DMS 273 (cell line): ENCODE data around the gene TPP2.

Experiments used
- DNase-seq: peaks from one replicate; lab custom pipeline; 2025; ENCODE audit not compliant: unreplicated experiment; lab: John Stamatoyannopoulos, UW

Gene TPP2

DNA sequence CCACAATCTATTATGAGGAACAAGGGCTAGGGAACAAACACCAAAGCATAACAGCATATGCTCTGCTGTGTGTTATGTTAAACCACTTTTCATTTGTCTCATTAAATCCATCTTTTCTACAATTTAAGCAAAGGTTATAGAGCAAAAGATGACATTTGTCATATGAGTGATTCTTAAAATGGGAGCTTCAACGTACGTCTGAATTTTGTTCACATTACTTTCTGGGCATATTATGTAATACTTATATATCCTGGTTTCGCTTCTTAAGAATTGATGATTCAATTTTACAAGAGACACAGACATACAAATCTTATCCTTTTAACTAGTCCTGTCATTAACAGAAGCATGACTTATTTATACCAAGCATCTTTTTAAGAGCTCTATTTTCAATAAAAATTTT, 3.3 kb upstream of the TPP2 start:
- DNase-seq = no peak

DNA sequence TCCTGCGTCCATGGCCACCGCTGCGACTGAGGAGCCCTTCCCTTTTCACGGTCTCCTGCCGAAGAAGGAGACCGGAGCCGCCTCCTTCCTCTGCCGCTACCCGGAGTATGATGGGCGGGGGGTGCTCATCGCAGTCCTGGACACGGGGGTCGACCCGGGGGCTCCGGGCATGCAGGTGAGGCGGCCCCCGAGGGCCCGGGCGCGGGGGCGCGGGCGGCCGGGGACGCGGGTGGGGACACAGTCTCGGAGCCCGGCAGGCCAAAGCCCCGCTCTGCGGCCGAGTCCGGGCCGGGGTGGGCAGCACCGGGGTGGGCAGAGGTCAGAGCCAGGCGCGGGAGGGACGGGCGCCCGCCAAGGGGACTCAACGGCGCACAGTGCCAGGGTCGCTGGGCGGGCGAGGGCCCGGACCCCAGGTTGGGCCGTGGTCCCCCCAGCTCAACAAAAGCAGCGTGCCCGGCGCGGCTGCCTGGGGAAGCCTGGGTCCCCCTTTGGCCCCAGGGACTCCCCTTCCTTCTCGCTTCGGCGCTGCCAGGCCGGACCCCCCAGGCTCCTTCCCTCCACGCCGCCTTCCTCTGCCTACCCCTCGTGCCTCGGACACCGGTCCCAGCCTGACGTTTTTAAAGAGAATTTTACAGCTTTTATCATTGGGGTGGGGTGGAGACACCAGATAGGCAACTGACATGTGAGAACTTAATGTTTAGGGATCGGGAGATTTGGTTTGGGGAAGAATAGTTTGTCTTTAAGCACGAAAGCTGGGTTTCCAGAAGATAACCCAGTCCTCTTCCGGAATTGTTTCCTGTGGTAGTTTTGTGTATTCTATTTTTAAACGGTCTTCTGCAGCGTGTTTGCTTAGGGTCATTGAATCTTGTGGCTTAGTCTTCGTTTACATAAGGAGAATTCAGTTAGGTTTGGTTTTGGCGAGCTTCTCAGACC, 509 bp downstream of the TPP2 start:
- DNase-seq = peak; percentile 32

DNA sequence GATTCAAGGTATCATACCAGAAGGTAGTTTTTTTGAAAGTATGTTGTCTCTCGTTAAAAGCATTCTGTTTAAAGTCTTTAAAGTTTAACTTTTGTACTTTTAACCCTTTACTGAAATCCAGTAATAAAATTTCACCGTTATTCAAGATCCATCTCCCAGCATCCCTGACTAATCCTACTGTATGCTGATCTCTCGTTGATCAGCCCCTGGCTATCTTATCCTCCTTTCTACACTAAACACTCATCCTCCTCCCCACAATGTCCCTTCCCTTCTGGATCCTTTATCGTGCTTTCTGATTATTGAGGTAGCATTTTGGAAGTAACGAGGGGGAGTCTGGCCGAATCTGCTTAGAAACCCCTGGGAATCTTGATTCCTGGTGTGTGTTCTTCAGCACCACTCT, 1.3 kb downstream of the TPP2 start:
- DNase-seq = no peak

DNA sequence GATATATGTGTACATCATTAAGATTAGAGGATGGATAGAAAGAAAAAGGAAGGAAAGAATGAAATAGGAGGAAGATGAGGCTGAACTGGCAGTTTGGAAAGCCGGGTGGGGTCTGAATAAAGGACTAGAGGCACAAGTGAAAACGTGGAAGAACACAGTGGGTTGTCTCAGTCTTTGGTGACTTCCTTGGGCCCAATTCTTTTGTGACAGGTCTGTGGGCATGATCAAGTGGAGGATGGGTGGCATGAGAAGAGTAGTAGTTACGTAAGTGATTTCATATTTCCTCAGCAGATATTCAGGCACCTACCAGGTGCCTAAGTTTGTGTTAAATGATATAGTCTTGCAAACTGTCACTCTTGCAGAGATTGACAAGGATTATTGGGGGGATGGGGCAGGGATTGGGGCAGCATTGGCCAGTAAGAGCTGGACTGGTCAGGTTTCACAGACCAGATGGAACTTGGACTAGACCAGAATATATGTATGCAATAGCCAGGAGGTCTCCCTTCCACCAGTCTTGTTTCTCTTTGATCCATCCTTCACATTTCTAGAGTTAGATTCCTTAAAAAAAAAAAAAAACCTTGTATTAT, 2.7 kb downstream of the TPP2 start:
- DNase-seq = no peak

DNA sequence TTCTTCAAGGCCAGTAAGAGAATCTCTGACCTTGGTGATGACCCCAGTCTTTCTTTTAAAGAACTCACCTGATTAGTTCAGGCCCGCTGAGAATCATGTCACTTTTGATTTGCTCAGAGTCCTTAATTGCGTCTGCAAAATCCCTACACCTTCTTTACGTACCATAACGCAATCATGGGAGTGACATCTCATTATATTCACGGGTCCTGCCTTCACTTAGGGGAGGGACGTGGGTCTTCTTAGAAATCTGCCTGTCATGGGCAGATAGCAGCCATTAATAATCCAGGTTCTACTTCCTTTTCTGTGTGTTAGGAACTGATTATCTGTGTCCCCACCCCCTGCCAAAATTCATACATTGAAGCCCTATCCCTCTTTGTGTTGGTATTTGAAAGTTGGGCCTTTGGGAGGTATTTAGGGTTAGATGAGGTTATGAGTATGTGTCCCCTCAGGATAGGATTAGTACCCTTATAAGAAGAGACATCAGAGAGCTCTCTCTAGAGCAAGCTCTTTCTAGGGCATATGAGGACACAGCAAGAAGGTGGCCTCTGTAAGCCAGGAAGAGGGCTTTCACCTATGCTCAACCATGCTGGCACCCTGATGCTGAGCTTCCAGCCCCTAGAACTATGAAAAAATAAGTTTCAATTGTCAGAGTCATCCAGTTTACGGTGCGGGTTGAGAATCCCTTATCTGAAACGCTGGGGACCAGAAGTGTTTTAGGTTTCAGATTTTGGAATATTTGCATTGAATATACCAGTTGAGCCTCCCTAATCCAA, 9.9 kb downstream of the TPP2 start:
- DNase-seq = no peak

DNA sequence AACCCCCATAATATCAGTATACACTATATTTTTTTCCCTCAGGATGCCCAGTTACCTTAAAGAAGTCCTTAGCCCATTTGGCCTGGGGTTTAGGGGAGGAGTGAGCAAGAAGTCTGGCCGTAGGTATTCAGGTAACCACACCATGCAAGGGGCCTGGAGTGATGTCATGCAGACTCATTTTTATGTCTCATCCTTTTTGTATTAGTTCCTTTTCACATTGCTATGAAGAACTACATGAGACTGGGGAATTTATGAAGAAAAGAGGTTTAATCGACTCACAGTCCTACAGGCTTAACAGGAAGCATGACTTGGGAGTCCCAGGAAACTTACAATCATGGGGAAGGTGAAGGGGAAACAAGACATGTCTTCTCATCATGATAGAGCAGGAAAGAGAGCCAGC, 12.2 kb downstream of the TPP2 start:
- no peak for DNase-seq

DNA sequence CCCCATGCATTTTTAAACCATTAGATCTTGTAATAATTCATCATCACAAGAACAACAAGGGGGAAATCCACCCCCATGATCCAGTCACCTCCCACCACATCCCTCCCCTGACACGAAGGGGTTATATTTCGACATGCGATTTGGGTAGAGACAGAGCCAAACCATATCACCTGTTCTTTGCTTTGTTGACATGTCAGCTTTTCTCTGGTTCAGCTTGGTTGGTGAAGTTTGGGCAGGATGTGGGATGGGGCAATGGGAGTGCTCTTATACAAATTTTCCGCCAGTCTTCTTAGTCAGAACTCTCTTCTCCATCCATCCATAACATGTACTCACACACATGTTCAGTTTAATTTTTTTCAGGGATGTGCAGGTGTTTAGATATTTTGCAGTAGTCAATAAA, 12.9 kb downstream of the TPP2 start:
- no peak for DNase-seq

DNA sequence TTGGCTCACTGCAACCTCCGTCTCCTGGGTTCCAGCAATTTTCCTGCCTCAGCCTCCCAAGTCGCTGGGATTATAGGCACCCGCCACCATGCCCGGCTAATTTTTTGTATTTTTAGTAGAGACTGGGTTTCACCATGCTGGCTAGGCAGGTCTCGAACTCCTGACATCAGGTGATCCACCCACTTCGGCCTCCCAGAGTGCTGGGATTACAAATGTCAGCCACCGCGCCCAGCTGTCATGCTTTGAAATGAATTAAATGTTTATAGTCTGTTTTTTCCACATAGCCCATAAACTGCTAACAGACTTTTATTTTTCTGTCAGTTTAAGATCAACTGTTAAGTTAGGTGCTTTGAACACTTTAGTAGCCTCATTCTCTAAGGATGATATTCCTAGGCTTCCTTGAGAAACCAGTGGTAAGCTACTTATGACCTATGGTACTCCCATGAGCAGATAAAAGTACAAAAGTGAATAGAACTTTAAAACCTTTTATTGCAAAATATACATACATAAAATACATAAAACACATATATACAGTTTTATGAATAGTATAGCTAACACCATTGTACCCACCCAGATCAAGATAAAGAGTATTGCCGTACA, 13.6 kb downstream of the TPP2 start:
- DNase-seq = no peak

DNA sequence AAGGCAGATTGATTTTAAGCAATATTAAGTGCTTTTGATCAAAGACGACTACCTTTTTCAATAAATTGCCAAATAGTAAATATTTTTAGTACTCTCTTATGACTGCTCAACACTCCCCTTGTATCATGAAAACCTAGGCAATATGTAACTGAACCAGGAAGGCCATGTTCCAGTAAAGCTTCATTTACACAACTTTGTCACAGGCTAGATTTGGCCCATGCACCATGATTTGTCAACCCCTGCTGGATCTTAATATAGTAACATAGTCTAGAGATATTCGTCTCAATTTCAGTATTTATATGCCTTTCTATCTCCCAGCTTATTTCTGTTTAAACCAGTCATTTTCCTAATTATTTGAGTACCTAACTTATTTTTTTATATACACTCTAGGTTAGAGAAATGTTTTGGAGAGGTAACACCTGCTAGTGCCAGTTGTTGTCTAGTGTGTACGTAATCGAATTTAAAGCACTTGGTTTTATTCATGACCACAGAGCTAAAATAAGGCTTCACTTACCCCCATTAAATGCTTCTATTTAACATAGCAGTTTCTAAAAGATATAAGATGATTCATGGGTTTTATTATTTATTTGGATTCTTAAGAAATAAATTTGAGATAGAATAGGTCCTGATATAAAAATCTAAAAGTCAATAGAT, 21.0 kb downstream of the TPP2 start:
- DNase-seq = no peak

DNA sequence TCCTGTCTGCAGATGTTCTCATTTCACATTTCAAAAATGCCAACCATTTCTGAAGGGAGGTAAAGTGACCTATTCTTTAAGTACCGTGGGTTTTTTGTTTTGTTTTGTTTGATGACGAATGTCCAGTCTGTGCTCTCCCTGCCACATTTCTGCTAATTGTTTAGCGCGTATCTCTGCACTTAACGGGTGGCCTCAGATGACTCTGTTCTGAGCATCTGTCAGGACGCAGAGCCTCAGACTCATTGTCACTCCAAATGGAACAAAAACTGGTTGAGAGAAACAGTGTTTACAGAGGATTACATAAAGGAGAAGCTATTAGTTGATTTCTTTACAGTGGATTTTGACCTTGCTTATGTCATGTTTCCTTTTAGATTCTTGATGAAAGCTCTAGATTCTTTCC, 23.7 kb downstream of the TPP2 start:
- peak; percentile 23 for DNase-seq

DNA sequence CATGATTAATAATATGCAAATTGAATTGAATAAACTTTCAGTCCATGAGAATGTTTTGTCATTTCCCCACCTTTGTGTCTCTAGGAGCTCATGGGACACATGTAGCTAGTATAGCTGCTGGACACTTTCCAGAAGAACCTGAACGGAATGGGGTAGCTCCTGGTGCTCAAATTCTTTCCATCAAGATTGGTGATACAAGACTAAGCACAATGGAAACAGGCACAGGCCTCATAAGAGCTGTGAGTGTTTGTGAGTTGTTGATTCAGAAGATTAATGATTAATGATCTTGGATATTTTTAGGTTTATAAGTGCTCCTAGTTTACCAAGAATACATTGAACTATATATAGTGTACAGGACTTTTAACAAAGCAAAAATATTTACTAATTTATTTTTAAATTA, 30.1 kb downstream of the TPP2 start:
- DNase-seq = no peak

DNA sequence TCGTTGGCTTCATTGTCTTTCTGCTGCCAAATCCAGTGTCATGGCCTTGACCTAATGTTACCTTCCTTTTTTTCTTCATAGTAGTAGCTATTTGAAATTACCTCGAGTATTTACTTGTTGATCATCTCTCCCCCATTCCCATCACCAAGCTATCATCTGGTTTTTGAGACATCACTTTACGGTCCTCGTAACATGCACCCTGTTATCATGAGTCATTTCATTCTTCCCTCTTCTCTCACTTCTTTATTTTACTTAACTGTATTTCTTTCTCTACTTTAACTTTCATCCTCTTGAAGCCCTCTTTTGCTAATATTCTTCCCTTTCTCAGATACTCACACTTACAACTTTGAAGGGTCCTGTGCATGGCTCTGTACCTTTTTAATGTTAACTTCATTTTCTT, 31.8 kb downstream of the TPP2 start:
- DNase-seq = no peak

DNA sequence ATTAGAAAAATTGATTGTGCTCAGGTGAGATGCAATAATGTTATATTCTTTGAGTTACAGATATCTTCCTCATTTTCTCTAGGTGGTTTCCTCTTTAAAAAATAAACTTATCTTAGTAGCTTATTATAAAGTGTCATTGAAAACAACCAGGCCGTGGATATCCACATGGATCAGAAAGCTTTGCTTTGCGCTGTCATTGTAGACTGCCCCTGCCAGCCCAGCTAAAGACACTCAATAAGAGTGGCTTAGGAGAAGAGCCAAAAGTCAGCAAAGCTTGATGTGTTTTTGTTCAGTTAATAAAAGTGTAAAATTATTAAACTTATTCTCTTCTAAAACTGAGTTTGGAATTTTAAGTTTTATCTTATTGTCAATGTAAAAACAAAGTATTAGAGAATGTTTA, 34.4 kb downstream of the TPP2 start:
- DNase-seq = no peak

DNA sequence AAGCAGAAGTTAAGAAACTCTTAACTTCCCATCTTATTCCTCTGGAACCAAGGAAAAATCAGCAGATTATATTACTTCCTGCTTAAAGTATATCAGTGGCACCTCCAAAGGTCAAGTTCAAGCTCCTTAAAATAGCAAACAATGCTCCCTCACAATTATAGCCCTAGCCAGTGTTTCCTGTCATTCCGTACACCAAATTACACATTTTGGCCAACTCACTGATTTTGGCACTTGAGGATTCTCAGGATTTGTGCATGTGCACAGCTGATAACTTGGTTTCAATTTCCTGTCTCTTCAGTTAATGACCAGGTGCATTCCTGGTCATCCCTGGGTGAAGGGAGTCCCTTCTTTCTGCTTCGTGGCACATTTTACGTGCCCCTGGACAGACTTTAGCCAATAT, 42.0 kb downstream of the TPP2 start:
- no peak for DNase-seq

DNA sequence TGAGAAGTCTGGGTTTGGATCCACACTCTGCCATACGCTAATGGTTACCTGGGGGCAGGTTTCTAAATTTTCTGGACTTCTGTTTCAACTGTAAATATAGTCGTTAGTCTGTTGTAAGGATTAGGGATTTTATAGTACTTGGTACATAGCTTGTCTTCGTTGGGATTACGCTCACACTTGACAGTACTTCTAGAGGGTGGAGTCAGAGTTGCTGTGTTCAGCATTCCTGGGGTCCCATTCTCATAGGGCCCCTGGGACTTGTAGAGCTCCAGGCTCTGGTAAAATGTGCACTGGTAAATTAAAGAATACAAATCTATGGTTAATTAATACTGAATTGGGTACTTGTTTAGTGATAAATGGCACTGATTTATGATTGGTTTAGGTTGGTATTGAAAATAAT, 45.2 kb downstream of the TPP2 start:
- DNase-seq = no peak

DNA sequence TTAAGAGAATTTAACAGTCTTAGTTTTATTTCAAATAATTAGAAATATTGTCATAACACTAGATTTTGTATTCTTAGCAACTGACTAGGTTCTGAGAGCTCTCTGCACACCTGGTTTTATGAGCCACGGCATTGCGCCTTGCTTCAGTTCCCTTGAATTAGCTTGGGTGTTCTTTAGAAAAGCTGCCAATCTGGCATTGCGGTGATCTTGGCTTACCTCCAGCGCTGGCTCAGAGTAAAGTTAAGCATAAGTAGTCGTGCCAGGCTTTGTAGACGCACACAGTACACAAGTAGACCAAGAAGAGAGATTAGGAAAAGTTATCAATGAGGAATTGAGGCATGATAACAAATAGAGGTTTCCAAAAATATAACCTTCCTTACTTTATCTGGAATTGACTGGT, 45.7 kb downstream of the TPP2 start:
- peak; percentile 93 for DNase-seq

DNA sequence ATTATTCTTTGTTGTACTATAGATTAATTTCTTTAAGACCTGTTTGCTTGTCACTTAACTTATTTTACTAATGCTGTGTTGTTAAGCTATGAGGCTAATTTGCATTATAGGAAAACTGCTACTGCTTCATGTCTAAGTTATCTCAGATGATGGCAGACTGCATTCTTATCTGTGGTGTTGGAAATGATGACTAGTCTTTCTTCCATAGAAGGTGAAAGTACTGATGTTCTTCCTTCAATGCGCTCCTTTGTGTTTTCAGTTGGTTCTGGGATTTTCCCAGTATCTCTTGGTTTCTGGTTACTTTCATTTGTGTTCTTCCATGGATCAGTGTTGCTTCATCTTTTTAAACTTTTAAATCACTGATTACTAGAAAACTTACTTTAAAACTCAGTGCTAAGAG, 46.9 kb downstream of the TPP2 start:
- no peak for DNase-seq

DNA sequence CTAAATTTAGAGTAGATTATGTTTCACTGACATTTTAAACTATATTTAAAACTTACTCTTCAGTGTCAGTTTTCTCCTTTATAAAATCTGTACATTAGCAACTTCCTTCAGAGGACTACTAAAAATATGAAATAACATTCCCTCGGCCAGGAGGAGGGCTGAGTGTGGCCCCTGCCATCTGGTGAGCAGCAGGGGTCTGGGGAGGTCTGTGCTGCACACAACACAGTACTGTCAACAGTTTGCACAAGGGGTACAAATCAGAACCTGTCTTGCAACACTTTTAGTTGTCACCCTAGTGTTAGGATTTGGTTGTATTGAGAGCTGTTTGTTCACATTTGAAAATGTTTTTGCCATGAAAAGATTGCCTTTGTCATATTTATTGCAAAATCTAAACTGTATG, 48.9 kb downstream of the TPP2 start:
- peak; percentile 72 for DNase-seq

DNA sequence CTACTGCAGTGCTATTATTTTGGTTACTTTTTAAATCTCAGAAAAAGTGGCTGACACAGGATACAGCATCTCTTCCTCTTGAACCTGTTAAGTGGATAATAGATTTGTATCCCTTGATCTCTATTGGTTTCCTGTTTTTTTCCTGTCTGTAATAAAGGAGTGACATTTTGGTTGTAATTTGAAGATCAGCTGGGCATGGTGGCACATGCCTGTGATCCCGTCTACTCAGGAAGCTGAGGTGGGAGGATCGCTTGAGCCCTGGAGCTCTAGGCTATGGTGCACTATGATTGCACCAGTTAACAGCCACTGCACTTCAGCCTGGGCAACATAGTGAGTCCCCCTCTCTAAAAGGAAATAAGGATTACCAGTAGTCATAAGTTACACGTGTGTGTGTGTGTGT, 51.3 kb downstream of the TPP2 start:
- no peak for DNase-seq

DNA sequence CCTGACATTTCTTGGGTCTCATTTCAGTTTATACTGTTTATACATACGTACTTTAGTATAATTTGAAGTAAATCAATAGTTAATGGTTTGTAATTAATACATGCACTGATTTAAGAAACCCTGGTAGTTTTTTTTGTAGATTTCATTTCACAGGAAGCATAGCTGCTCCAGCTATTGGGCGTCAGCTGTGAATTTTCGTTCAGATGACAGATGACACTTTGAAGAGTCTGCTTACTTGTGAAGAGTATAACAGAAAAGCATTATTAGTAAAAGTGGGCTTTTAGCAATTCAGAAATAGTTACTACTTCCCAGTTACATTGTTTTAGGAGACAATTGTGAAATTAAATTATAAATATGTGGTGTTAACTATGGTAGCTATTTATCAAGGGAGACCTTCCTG, 53.7 kb downstream of the TPP2 start:
- DNase-seq = no peak

DNA sequence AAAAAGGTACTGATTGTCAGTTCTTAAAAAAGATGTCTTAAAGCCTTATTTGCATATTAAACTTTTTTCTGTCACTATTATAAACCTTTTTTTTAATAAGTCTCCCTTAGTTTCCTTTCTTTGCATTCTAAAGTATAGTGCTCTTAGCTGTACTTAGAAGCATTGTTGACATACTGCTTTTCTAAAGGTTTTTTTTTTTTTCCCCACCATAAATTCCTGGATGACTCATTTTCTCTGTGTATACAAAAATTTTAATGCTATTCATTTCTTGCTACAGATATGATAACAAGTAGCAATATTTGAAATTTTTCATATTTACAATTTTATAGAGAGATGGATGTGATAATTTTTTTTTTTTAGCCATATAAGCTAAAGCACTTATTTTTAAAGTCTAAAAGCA, 54.6 kb downstream of the TPP2 start:
- DNase-seq = no peak
